Body of pancreas (tissue), 4 donors: ENCODE results near the gene LRRC8A.

Experiments
- CTCF ChIP-seq, 7 experiments: fragments of 450-650 bp in 4 of 7; fragments of 200-600 bp in 3 of 7; sonication (generic) in 3 of 7; IDR thresholded peaks; one replicate each; pipeline ENCODE4 v1.5.1; 2016 to 2019; ENCODE audit warnings: antibody characterized with exemption in 7 of 7
- POLR2A ChIP-seq, 3 donors: fragments of 450-650 bp; IDR thresholded peaks; one replicate each; pipeline ENCODE4 v1.6.1; 2016; ENCODE audit warnings: antibody characterized with exemption in 3 of 3, mild to moderate bottlenecking in 2 of 3

GRCh38 chr9:128846680-128847030 is 35.3 kb upstream of the LRRC8A start:
- TF ChIP-seq POLR2A (IDR thresholded peaks at IDR 0.05) (no peak), CTCF (IDR thresholded peaks at IDR 0.05) (no peak)
